IgD-negative memory B cell (primary cell): Measurements from ENCODE around the gene BCL2. TPM values are rescaled to one million over a fixed set of nuclear protein-coding genes. Genes with fewer than 3 reads are reported as not detected.
A peak's percentile ranks its signal among the peaks of the same experiment; 100 is the strongest.
"Not testable (repeated sequence)": the region's sequence is repeated elsewhere in the genome, so short reads cannot be mapped to it uniquely, and the experiment has no call there.

Source experiments
- H3K27ac Mint-ChIP-seq, 3 donors: one replicate each; pipeline ENCODE4 v1.8.0; 2020 to 2022; ENCODE audit warnings: mild to moderate bottlenecking in 3 of 3, mixed read lengths in 3 of 3, moderate library complexity in 1 of 3
- H3K27me3 Mint-ChIP-seq: one replicate; pipeline ENCODE4 v1.8.0; 2021; ENCODE audit warnings: mixed read lengths
- H3K36me3 Mint-ChIP-seq: one replicate; pipeline ENCODE4 v1.8.0; 2020; ENCODE audit warnings: mild to moderate bottlenecking, mixed read lengths
- H3K4me1 Mint-ChIP-seq, 3 donors: one replicate each; pipeline ENCODE4 v1.8.0; 2020 to 2022; ENCODE audit warnings: mixed read lengths in 3 of 3, mild to moderate bottlenecking in 1 of 3
- H3K4me3 Mint-ChIP-seq, 4 donors: one replicate each; pipeline ENCODE4 v1.8.0; 2020 to 2022; ENCODE audit warnings: mild to moderate bottlenecking in 4 of 4, mixed read lengths in 4 of 4, moderate library complexity in 3 of 4
- H3K9me3 Mint-ChIP-seq, 3 donors: one replicate each; pipeline ENCODE4 v1.8.0; 2020 to 2021; ENCODE audit warnings: mixed read lengths in 3 of 3, mild to moderate bottlenecking in 1 of 3
- polyA plus RNA-seq: library from polyadenylated mRNA; unstranded; fragments of 300-500 nt; fragmentation: Illumina TruSeq; gene quantifications from one replicate; pipeline ENCODE4 v1.2.3, GENCODE V29; 2021

Gene BCL2
- polyA plus RNA-seq, 1 donor from 2014 or later = 36.2 TPM

DNA sequence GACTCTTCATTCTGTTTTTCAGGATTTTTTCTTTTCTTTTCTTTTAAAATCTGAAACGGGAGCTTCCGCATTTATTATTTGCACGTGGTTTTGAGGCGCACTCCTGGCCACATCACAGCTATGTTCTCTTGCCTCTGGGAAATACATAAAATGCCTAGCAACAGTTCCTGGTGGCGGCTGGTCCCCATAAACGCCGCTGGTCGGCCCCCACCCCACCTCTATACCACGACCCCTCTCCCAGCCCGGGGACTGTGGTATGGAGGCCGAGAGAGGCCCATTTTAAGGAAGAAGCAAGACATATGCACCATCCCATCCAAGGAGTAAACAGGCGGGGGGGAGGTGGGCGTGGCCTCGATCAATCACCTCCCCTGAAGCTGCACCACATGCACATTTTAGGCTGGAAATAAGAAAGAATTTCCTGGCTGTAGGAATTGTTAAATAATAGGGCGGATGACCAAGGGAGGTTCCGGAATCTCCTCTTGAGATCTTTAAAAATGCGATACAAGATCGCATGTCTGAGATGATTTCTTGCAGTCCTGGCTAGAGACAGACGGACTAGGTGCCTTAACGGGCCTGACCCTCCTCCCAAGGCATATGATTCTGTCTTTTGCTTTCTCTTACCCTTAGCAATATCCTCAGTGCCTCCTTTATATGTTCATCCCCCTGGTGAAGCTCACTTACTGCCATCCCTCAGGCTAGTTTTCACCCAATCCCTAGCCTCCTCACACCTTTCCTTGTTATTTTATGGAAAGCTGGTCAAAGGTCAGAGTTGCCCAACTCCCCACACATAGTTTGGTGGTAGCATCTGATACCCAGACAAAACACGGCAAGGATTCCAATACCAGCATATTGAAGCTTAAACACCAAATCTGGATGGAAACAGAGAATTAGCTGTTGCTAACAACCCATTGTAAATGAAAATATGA, 82.4 kb downstream of the BCL2 start:
- peaks cover 0 to 9% (median 0%) of the 10 kb centered on the region in 3 donors for H3K9me3 Mint-ChIP-seq
- peaks cover 29 to 41% (median 38%) of the 10 kb centered on the region in 3 donors for H3K4me1 Mint-ChIP-seq
- H3K4me3 Mint-ChIP-seq = peak overlapping the region in 2 of 4 donors; percentile 27 to 28
- H3K27me3 Mint-ChIP-seq = no peaks in the 10 kb centered on the region
- peaks cover 14% of the 10 kb centered on the region for H3K36me3 Mint-ChIP-seq
- peak overlapping the region in 2 of 3 donors; percentile 23 to 53 for H3K27ac Mint-ChIP-seq

DNA sequence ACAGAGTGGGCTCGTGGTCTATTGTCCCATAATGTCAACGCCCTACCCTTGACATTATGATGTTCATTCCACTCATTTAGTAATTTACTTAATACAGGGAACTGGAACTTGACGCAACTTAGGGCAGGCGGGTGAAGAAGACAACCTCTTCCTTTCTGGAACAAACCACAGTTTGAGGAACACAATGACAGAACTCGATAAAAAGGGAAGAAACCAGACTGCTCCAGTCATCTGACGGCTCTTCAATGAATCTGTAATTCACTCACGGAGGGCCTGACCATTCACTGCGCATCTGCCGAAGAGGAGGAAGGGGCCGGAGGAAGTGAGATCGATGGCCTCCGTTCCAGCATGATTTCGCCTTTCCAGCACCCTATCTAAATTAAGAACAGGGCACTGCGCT, 83.2 kb downstream of the BCL2 start:
- peaks cover 13% of the 10 kb centered on the region for H3K36me3 Mint-ChIP-seq
- no peaks in the 10 kb centered on the region for H3K27me3 Mint-ChIP-seq
- peak overlapping the region in 1 of 4 donors; percentile 65 for H3K4me3 Mint-ChIP-seq
- peaks cover 0 to 9% (median 0%) of the 10 kb centered on the region in 3 donors for H3K9me3 Mint-ChIP-seq
- H3K4me1 Mint-ChIP-seq = peaks cover 30 to 44% (median 39%) of the 10 kb centered on the region in 3 donors
- H3K27ac Mint-ChIP-seq = peak overlapping the region in 1 of 3 donors; percentile 80

DNA sequence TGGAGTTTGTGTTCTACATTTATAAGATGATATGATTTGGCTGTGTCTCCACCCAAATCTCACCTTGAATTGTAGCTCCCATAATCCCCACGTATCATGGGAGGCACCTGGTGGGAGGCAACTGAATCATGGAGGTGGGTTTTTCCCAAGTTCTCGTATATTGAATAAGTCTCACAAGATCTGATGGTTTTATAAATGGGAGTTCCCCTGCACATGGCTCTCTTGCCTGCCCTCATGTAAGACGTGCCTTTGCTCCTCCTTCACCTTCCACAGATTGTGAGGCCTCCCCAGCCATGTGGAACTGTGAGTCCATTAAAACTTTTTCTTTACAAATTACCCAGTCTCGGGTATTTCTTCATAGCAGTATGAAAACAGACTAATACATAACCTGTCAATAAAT, 83.6 kb downstream of the BCL2 start:
- Mint-ChIP-seq H3K4me3 (peak overlapping the region in 2 of 4 donors; percentile 25 to 65), H3K36me3 (peaks cover 12% of the 10 kb centered on the region), H3K4me1 (peaks cover 34 to 46% (median 39%) of the 10 kb centered on the region in 3 donors)

DNA sequence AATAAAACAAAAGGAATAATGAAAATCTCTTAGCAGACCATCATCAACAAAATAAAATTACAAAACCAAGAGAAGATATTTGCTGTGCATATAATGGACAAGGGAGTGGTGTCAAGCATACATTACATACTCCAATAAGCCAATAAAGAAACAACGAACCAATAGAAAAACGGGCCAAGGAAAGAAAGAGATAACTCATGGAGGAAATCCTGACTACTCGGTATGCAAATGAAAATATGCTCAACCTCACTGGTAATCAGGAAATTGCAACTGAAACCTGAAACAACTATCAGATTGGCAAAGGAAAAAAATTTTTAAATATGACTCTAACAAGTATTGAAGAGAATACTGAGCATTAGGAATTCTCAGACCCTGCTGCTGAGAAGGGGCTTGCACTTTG, 84.7 kb downstream of the BCL2 start:
- H3K9me3 Mint-ChIP-seq = peaks cover 0 to 9% (median 0%) of the 10 kb centered on the region in 3 donors
- no peaks in the 10 kb centered on the region for H3K27me3 Mint-ChIP-seq
- peak overlapping the region in 2 of 3 donors; percentile 17 to 20 for H3K27ac Mint-ChIP-seq
- peak overlapping the region; percentile 3 to 57 (median 32) for H3K4me3 Mint-ChIP-seq
- peaks cover 40 to 50% (median 47%) of the 10 kb centered on the region in 3 donors for H3K4me1 Mint-ChIP-seq
- H3K36me3 Mint-ChIP-seq = peaks cover 12% of the 10 kb centered on the region

More for the DNA sequence above, 83.6 kb downstream of the BCL2 start:
- H3K9me3 Mint-ChIP-seq, H3K27me3 Mint-ChIP-seq: not testable (repeated sequence)
- peak overlapping the region in 1 of 3 donors; percentile 80 for H3K27ac Mint-ChIP-seq

DNA sequence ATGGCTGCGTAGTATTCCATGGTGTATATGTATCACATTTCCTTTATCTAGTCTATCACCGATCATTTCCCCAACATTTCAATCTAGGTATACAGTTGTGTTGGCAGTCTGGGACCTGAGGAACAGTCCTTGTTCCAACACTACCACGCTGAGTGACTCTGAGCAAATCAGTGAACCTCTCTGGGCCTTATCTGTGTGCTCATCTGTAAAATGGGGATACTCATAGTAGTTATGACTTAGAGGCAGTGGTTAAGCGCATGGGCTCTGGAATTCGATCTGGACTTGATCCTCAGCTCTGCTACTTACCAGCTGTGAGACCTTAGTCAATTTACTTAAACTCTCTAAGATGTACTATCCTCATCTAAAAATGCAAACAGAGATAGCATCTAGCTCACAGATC, 85.1 kb downstream of the BCL2 start:
- H3K27me3 Mint-ChIP-seq = no peaks in the 10 kb centered on the region
- peaks cover 43 to 54% (median 51%) of the 10 kb centered on the region in 3 donors for H3K4me1 Mint-ChIP-seq
- H3K4me3 Mint-ChIP-seq = peak overlapping the region; percentile 3 to 57 (median 26)
- H3K9me3 Mint-ChIP-seq = peaks cover 0 to 9% (median 0%) of the 10 kb centered on the region in 3 donors
- peaks cover 14% of the 10 kb centered on the region for H3K36me3 Mint-ChIP-seq
- peak overlapping the region in 2 of 3 donors; percentile 17 to 20 for H3K27ac Mint-ChIP-seq

DNA sequence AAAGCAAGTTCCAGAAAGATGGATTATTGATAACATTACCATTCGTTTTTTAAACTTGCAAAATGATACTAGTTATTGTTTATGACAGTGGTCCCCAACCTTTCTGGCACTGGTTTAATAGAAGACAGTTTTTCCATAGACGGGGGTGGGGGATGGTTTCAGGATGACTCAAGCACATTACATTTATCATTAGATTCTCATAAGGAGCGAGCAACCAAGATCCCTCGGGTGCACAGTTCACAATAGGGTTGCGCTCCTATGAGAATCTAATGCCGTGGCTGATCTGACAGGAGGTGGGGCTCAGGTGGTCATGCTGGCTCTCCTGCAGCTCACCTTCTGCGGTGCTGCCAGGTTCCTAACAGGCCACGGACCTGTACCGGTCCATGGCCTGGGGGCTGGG, 86.2 kb downstream of the BCL2 start:
- Mint-ChIP-seq H3K36me3 (peaks cover 15% of the 10 kb centered on the region), H3K27ac (peak overlapping the region in 2 of 3 donors; percentile 4 to 78), H3K27me3 (no peaks in the 10 kb centered on the region), H3K4me1 (peaks cover 44 to 54% (median 53%) of the 10 kb centered on the region in 3 donors), H3K9me3 (peaks cover 0 to 9% (median 0%) of the 10 kb centered on the region in 3 donors), H3K4me3 (peak overlapping the region in 3 of 4 donors; percentile 39 to 84 (median 48))

DNA sequence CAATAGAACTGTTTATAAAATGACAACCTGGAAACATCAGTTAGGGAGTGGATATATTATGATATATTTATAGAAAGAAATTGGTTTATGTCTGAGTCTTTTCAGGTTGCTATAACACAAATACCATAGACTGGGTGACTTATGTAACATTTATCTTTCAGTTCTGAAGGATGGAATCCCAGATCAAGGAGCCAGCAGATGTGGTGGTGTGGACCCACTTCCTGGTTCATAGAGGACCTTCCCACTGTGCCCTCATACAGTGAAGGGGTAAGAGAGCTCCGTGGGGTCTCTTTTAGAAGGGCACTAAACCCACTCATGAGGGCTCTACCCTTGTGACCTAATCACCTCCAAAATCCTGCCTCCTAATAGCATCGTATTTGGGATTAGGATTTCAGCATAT, 86.7 kb downstream of the BCL2 start:
- Mint-ChIP-seq H3K4me3 (peak overlapping the region in 1 of 4 donors; percentile 28), H3K4me1 (peaks cover 45 to 59% (median 54%) of the 10 kb centered on the region in 3 donors), H3K36me3 (peaks cover 15% of the 10 kb centered on the region), H3K27ac (peak overlapping the region; percentile 4 to 78 (median 59)), H3K9me3 (peaks cover 0 to 9% (median 0%) of the 10 kb centered on the region in 3 donors), H3K27me3 (no peaks in the 10 kb centered on the region)

DNA sequence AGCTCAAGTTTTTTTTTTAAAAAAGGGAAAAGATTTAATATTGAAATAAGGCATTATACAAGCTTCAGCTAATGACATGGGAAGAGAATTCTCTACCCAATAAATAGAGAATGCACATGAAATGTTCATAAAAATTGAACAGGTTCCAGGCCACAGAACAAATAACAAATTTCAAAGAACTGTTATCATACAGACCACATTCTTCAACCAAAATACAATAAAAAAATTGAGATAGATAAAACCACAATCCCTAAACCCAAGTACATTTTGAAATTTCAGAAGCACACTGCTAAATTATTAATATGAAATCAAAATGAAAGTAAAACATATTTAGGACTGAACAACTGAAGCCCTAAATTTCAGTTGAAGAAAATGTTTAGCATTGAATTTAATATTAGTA, 89.6 kb downstream of the BCL2 start:
- Mint-ChIP-seq H3K9me3 (no peaks in the 10 kb centered on the region), H3K4me3 (peak overlapping the region in 2 of 4 donors; percentile 60 to 86), H3K36me3 (peaks cover 10% of the 10 kb centered on the region), H3K27me3 (no peaks in the 10 kb centered on the region), H3K4me1 (peaks cover 43 to 61% (median 52%) of the 10 kb centered on the region in 3 donors), H3K27ac (peak overlapping the region in 2 of 3 donors; percentile 72 to 92)

DNA sequence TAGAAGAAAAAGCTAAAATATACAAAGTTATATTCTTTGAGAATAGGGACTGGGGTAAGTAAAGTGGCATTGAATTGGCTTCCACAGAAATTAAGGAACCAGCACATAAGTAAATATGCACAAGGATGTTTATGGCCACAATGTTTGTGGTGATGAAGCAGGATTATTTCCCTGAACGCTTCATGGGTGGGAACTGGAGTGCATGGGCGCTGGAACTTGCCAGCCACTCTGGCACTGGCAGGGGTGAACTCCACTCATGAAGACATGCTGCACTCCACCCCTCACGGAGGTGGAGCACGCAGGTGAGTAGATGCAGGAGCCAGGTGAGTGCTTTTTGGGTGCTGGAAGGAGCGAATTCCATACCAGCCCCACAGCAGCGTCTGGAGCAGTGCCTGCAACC, 94.1 kb downstream of the BCL2 start:
- Mint-ChIP-seq H3K4me1 (peaks cover 46 to 60% (median 54%) of the 10 kb centered on the region in 3 donors), H3K27ac (peak overlapping the region in 1 of 3 donors; percentile 80), H3K4me3 (no peak overlapping the region), H3K36me3 (peaks cover 9% of the 10 kb centered on the region), H3K27me3 (no peaks in the 10 kb centered on the region), H3K9me3 (no peaks in the 10 kb centered on the region)

DNA sequence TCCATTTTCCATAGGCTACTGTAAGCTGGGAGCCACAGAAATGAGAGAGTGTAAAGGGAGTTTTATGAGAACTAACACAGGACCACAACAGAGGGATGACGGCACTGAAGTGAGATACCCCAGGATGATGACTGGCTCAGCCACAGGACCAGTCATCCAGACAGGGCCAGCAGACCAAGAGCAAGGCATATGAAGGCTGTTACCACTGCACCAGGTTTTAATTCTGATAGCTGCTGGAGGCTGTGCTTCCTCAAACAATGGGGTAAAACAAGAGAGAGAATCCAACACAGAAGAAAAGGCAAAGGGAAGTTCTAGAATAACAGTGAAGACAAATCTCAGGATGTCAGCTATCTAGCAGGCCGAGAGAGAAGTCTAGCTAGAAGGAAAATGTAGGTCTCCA, 94.9 kb downstream of the BCL2 start:
- Mint-ChIP-seq H3K4me1 (peaks cover 38 to 60% (median 54%) of the 10 kb centered on the region in 3 donors), H3K4me3 (peak overlapping the region in 1 of 4 donors; percentile 81), H3K36me3 (peaks cover 8% of the 10 kb centered on the region), H3K9me3 (no peaks in the 10 kb centered on the region), H3K27ac (peak overlapping the region in 2 of 3 donors; percentile 28 to 38), H3K27me3 (no peaks in the 10 kb centered on the region)

DNA sequence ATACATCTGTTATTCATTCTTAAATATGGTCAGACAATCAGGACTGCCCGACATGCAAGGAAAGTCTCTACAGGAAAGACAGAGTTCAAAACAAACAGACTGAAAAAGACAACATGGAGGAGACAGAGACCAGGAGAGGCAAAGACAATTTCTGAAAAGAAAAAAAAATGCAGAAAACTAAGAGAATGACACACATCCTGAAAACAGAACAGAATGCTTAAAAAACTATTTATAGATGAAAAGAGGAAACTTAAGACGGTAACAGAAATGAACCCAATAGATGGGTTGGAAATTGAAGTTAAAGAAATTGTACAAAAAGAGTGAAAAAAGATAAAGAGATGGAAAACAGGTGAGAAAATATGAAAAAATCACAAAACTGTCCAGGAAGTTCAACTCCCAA, 95.7 kb downstream of the BCL2 start:
- H3K4me1 Mint-ChIP-seq = peaks cover 38 to 60% (median 56%) of the 10 kb centered on the region in 3 donors
- peak overlapping the region; percentile 2 to 78 (median 38) for H3K27ac Mint-ChIP-seq
- H3K27me3 Mint-ChIP-seq = no peaks in the 10 kb centered on the region
- no peaks in the 10 kb centered on the region for H3K9me3 Mint-ChIP-seq
- peaks cover 10% of the 10 kb centered on the region for H3K36me3 Mint-ChIP-seq
- H3K4me3 Mint-ChIP-seq = peak overlapping the region in 3 of 4 donors; percentile 12 to 81 (median 62)

DNA sequence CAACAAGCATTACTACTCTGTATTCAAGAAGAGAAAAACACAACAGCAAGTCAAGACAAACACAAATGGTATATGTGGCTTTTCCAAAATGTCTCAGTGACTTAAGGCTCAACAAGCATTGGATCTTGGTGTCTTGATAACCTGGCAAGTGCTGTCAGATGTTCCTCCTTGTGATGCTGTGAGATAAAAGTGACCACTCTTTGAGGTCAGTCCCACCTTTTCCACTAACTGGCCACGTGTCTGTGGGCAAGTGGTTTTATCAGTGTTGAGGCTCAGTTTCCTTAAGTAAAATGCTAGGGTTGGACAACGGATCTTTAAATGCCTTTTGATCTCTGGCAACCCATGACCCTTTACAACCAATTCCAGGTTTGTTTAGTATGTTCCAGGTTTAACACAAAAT, 98.7 kb downstream of the BCL2 start:
- Mint-ChIP-seq H3K4me3 (no peak overlapping the region), H3K4me1 (peaks cover 53 to 78% (median 74%) of the 10 kb centered on the region in 3 donors), H3K9me3 (no peaks in the 10 kb centered on the region), H3K27ac (no peak overlapping the region), H3K27me3 (no peaks in the 10 kb centered on the region), H3K36me3 (peaks cover 15% of the 10 kb centered on the region)

DNA sequence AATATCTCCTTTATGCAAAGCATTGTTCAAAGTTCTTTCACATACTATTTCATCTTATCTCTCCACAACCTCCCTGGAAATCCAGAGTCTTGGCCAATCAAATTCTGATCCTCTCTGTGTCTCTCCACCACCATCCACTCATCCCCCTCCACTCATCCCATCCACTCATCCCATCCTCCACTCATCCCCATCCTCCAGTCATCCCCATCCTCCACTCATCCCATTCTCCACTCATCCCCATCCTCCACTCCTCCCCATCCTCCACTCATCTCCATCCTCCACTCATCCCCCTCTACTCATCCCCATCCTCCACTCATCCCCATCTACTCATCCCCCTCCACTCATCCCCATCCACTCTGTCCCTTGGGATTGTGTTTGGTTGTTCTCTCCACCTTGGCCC, 101.1 kb downstream of the BCL2 start:
- peaks cover 17% of the 10 kb centered on the region for H3K36me3 Mint-ChIP-seq
- H3K27ac Mint-ChIP-seq = peak overlapping the region in 2 of 3 donors; percentile 25 to 47
- H3K4me3 Mint-ChIP-seq = peak overlapping the region in 1 of 4 donors; percentile 75
- H3K4me1 Mint-ChIP-seq = peaks cover 45 to 72% (median 62%) of the 10 kb centered on the region in 3 donors
- peaks cover 0 to 3% (median 0%) of the 10 kb centered on the region in 3 donors for H3K9me3 Mint-ChIP-seq
- H3K27me3 Mint-ChIP-seq = peaks cover 2% of the 10 kb centered on the region

DNA sequence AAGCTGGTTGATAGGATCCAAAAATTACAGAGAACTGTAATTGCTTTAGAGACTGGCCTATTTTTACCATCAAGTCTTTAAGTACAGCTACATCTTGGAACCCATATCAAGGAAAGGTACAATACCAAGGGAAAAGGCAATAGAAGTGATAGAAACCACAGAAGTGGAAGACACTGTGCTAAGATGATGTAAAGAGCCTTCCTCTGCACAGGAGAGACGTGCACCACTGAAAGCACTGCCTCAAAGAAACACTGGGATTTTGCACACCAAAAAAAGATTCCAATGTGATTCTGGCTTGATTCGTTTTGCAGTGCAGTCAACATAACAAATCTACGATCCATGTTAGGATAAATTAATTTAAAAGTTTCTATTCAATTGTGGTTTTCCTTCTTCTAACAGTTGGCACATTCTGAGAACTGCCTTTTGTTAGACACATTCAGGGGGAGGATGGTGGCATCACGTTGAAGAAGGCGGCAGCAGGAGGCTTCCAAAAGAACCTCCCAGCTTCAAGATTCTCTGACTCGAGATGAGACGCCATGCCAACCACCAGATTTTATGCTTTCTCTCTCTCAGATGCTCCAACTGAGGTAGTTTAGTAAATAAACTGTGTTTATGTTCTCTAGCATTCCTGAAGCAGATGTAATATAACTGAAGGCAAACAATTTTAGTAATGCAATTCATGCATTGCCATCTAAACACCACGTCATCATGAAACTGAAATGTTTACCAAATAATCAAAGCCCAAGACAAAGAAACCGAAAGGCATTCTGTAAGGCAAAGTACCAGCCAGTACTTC, 102.9 kb downstream of the BCL2 start:
- Mint-ChIP-seq H3K4me1 (peaks cover 40 to 74% (median 58%) of the 10 kb centered on the region in 3 donors), H3K36me3 (peaks cover 15% of the 10 kb centered on the region), H3K27me3 (peaks cover 2% of the 10 kb centered on the region), H3K27ac (peak overlapping the region; percentile 61 to 77 (median 63)), H3K4me3 (peak overlapping the region in 2 of 4 donors; percentile 33 to 72), H3K9me3 (peaks cover 0 to 3% (median 0%) of the 10 kb centered on the region in 3 donors)
